Subcutaneous adipose tissue (tissue), 4 donors: ENCODE measurements around the gene KRTAP21-1. TPM values are rescaled to one million over a fixed set of nuclear protein-coding genes. Genes with fewer than 3 reads are reported as not detected.

ENCODE experiments used
- CTCF ChIP-seq: fragments of 450-650 bp; IDR thresholded peaks from one replicate; pipeline ENCODE4 v1.5.1; 2016; ENCODE audit warnings: low read depth, mild to moderate bottlenecking, control low read depth, antibody characterized with exemption, moderate library complexity
- small RNA-seq: library from RNA; depleted of rRNA; stranded (forward); fragments of <200 nt; gene quantifications from one replicate; pipeline ENCODE3, GENCODE V24; 2016
- total RNA-seq, 4 donors: library from RNA; depleted of rRNA; stranded (reverse); fragments of >200 nt; gene quantifications; one replicate each; pipeline ENCODE4 v1.1.0, GENCODE V29; 2016

The KRTAP21-1 gene
- total RNA-seq, 4 donors from 2014 or later: not detected

DNA sequence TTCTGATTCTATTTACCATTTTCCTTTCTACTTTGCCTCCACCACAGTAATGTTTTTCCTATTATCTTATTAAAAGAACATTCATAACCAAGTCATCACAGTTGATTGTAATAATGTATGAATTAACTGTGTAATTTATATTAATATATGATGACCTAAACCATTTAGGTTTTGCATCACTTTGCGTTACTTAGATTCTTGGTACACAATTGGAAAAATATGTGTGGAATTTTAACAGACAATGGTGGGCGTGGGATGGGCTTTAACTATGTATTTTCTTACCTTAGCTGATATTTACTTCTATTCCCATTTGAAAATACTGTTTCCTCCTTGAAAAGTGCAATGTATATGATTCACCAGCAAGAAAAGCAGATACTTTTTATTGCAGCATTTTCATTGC, 40.3 kb downstream of the KRTAP21-1 start:
- TF ChIP-seq CTCF: no peak

- no peak for TF ChIP-seq CTCF
Observed at GRCh38 chr21:30714456-30714855, 40.8 kb downstream of the KRTAP21-1 start.

GRCh38 chr21:30713766-30714165, 41.5 kb downstream of the KRTAP21-1 start:
- TF ChIP-seq CTCF: no peak

DNA sequence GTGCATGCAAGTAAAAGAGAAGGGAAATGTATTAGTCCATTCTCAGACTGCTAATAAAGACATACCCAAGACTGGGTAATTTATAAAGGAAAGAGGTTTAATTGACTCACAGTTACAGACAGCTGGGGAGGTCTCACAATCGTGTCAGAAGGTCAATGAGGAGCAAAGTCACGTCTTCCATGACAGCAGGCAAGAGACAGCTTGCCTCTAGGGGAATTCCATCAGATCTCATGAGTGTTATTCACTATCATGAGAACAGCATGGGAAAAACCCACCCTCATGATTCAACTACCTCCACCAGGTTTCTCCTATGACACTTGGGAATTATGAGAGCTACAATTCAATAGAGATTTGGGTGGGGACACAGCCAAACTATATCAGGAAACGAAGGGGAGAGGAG, 44.7 kb downstream of the KRTAP21-1 start:
- TF ChIP-seq CTCF: no peak

DNA sequence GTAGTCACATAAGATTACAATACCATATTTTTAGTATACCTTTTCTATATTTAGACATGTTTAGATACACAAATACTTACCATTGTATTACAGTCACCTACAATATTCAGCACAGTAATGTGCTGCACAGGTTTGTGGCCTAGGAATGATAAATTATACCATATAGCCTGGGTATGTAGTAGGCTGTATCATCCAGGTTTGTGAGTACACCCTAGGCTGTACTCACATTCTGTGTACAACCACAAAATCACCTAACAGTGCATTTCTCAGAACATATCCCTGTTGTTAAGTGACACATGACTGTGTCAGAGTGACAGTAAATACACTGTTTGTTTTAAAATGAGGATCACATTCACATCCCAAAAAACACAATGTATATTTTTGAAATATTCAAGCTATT, 47.8 kb downstream of the KRTAP21-1 start:
- TF ChIP-seq CTCF: no peak

Small RNA genes lying within 50 kb of the gene (small RNA-seq; reads per million reads assigned to genes)
- gene AP000244.1 (not detected), gene KRTAP21-3 (not detected), gene KRTAP8-2P (not detected)

Other genes with a start within 250 kb of the KRTAP21-1 start
- not detected for gene KRTAP19-6, start 213.6 kb downstream of the KRTAP21-1 start, total RNA-seq
- not detected for gene KRTAP19-7, start 194.1 kb downstream of the KRTAP21-1 start, total RNA-seq
- gene KRTAP22-2, start 165.0 kb downstream of the KRTAP21-1 start, total RNA-seq: not detected
- gene KRTAP6-3, start 163.0 kb downstream of the KRTAP21-1 start, total RNA-seq: not detected
- gene KRTAP6-2, start 156.5 kb downstream of the KRTAP21-1 start, total RNA-seq: not detected
- not detected for gene KRTAP22-1, start 154.3 kb downstream of the KRTAP21-1 start, total RNA-seq
- not detected for gene KRTAP6-1, start 141.5 kb downstream of the KRTAP21-1 start, total RNA-seq
- gene KRTAP20-1, start 139.0 kb downstream of the KRTAP21-1 start, total RNA-seq: not detected
- not detected for gene KRTAP20-4, start 134.8 kb downstream of the KRTAP21-1 start, total RNA-seq
- not detected for gene KRTAP20-2, start 120.2 kb downstream of the KRTAP21-1 start, total RNA-seq
- gene KRTAP20-3, start 112.6 kb downstream of the KRTAP21-1 start, total RNA-seq: not detected
- gene KRTAP21-3, start 36.7 kb downstream of the KRTAP21-1 start, total RNA-seq: not detected
- gene KRTAP21-2, start 8.2 kb downstream of the KRTAP21-1 start, total RNA-seq: not detected
- not detected for gene KRTAP8-1, start 57.8 kb upstream of the KRTAP21-1 start, total RNA-seq
- gene KRTAP7-1, start 74.3 kb upstream of the KRTAP21-1 start, total RNA-seq: not detected
- gene KRTAP11-1, start 126.2 kb upstream of the KRTAP21-1 start, total RNA-seq: not detected